HUES48 (cell line): ENCODE data around the gene CHD8.
"Not testable (repeated sequence)": the region's sequence is repeated elsewhere in the genome, so short reads cannot be mapped to it uniquely, and the experiment has no call there.

ENCODE experiments used
- H3K27ac ChIP-seq: one replicate; pipeline ENCODE4 v1.7.0; 2013; ENCODE audit warnings: low read depth, low read length, inconsistent platforms
- H3K27me3 ChIP-seq: 2 replicates; pipeline ENCODE4 v1.6.1; 2013; ENCODE audit warnings: mild to moderate bottlenecking, low read length; ENCODE audit not compliant: control insufficient read depth, insufficient read depth
- H3K36me3 ChIP-seq: 2 replicates; pipeline ENCODE4 v1.6.1; 2013; ENCODE audit warnings: low read length; ENCODE audit not compliant: control insufficient read depth, insufficient read depth
- H3K4me1 ChIP-seq: 2 replicates; pipeline ENCODE4 v1.6.1; 2013; ENCODE audit warnings: mild to moderate bottlenecking, low read length; ENCODE audit not compliant: control insufficient read depth, insufficient read depth
- H3K4me3 ChIP-seq: 2 replicates; pipeline ENCODE4 v1.5.1; 2013; ENCODE audit warnings: mild to moderate bottlenecking, low read depth, low read length
- H3K9ac ChIP-seq: 2 replicates; pipeline ENCODE4 v1.6.1; 2013; ENCODE audit warnings: mild to moderate bottlenecking, low read depth, low read length, moderate library complexity
- H3K9me3 ChIP-seq: 2 replicates; pipeline ENCODE4 v1.6.1; 2013; ENCODE audit warnings: low read length; ENCODE audit not compliant: control insufficient read depth, insufficient read depth

Gene CHD8

GRCh38 chr14:21395450-21395849, 60.5 kb downstream of the CHD8 start:
- no peak overlapping the region for H3K9ac ChIP-seq
- peaks cover 98% of the 10 kb centered on the region for H3K36me3 ChIP-seq

GRCh38 chr14:21385188-21385904, 70.6 kb downstream of the CHD8 start:
- Histone ChIP-seq H3K9ac (no peak overlapping the region), H3K9me3 (no peaks in the 10 kb centered on the region), H3K36me3 (peaks cover 61% of the 10 kb centered on the region), H3K27ac (peak overlapping the region; percentile 97), H3K4me1 (peaks cover 14% of the 10 kb centered on the region; the same call in 1 of the 2 replicates), H3K27me3 (no peaks in the 10 kb centered on the region), H3K4me3 (peak overlapping the region; percentile 97)

More at GRCh38 chr14:21395450-21395849, 60.5 kb downstream of the CHD8 start:
- Histone ChIP-seq H3K4me3 (no peak overlapping the region), H3K4me1 (no peaks in the 10 kb centered on the region), H3K27me3 (no peaks in the 10 kb centered on the region), H3K9me3 (no peaks in the 10 kb centered on the region), H3K27ac (no peak overlapping the region)

GRCh38 chr14:21384494-21384851, 71.5 kb downstream of the CHD8 start:
- H3K27ac ChIP-seq, result peak overlapping the region; percentile 97
- peaks cover 56% of the 10 kb centered on the region for H3K36me3 ChIP-seq
- peak overlapping the region; percentile 99 for H3K9ac ChIP-seq
- H3K9me3 ChIP-seq, result no peaks in the 10 kb centered on the region
- peaks cover 14% of the 10 kb centered on the region; the same call in 1 of the 2 replicates for H3K4me1 ChIP-seq
- peak overlapping the region; percentile 97 for H3K4me3 ChIP-seq
- H3K27me3 ChIP-seq, result no peaks in the 10 kb centered on the region

- no peaks in the 10 kb centered on the region for H3K27me3 ChIP-seq
- H3K27ac ChIP-seq, result peak within 1 kb of the TSS; percentile 97
- peak within 1 kb of the TSS; percentile 97 for H3K4me3 ChIP-seq
- H3K4me1 ChIP-seq, result peaks cover 14% of the 10 kb centered on the region; the same call in 1 of the 2 replicates
- H3K9ac ChIP-seq, result peak within 1 kb of the TSS; percentile 99
- peaks cover 53% of the 10 kb centered on the region for H3K36me3 ChIP-seq
- no peaks in the 10 kb centered on the region for H3K9me3 ChIP-seq
Observed at GRCh38 chr14:21383848-21384493, 72.0 kb downstream of the CHD8 start, which contains the start of gene SUPT16H. Gene SUPT16H, minus strand, starts transcription at chr14:21384019. Its CDS starts 92 bp downstream, at chr14:21383927.

GRCh38 chr14:21382886-21383847, 72.8 kb downstream of the CHD8 start:
- Histone ChIP-seq H3K9ac (peak overlapping the region; percentile 99), H3K9me3 (no peaks in the 10 kb centered on the region), H3K27ac (peak overlapping the region; percentile 97), H3K4me3 (peak overlapping the region; percentile 97), H3K4me1 (peaks cover 14% of the 10 kb centered on the region; the same call in 1 of the 2 replicates), H3K27me3 (no peaks in the 10 kb centered on the region), H3K36me3 (peaks cover 53% of the 10 kb centered on the region)

- Histone ChIP-seq H3K27me3 (no peaks in the 10 kb centered on the region), H3K9ac (no peak overlapping the region; the same call in 1 of the 2 replicates), H3K36me3 (peaks cover 53% of the 10 kb centered on the region), H3K9me3 (no peaks in the 10 kb centered on the region), H3K27ac (no peak overlapping the region), H3K4me3 (peak overlapping the region; percentile 97), H3K4me1 (peaks cover 14% of the 10 kb centered on the region; the same call in 1 of the 2 replicates)
Observed at GRCh38 chr14:21382095-21382494, 73.8 kb downstream of the CHD8 start.

GRCh38 chr14:21379338-21379737, 76.6 kb downstream of the CHD8 start:
- Histone ChIP-seq H3K27ac (no peak overlapping the region), H3K4me1 (peaks cover 8% of the 10 kb centered on the region; the same call in 1 of the 2 replicates), H3K27me3 (no peaks in the 10 kb centered on the region), H3K36me3 (peaks cover 47% of the 10 kb centered on the region), H3K9ac (no peak overlapping the region), H3K4me3 (no peak overlapping the region), H3K9me3 (no peaks in the 10 kb centered on the region)

- Histone ChIP-seq H3K9ac (no peak overlapping the region), H3K9me3 (no peaks in the 10 kb centered on the region), H3K27me3 (no peaks in the 10 kb centered on the region), H3K36me3 (peaks cover 76% of the 10 kb centered on the region), H3K4me3 (no peak overlapping the region), H3K27ac (no peak overlapping the region), H3K4me1 (no peaks in the 10 kb centered on the region)
Observed at GRCh38 chr14:21373980-21374379, 81.9 kb downstream of the CHD8 start.

- not testable (repeated sequence) for H3K9ac ChIP-seq, H3K4me3 ChIP-seq
- peaks cover 78% of the 10 kb centered on the region for H3K36me3 ChIP-seq
Observed at GRCh38 chr14:21372814-21373213, 83.1 kb downstream of the CHD8 start.

GRCh38 chr14:21369949-21370679, 85.8 kb downstream of the CHD8 start:
- Histone ChIP-seq H3K4me1 (no peaks in the 10 kb centered on the region), H3K27me3 (no peaks in the 10 kb centered on the region), H3K36me3 (peaks cover 83% of the 10 kb centered on the region), H3K9ac (no peak overlapping the region), H3K9me3 (no peaks in the 10 kb centered on the region), H3K4me3 (no peak overlapping the region), H3K27ac (no peak overlapping the region)

More at GRCh38 chr14:21372814-21373213, 83.1 kb downstream of the CHD8 start:
- not testable (repeated sequence) for H3K27ac ChIP-seq, H3K9me3 ChIP-seq, H3K27me3 ChIP-seq, H3K4me1 ChIP-seq
